Right lobe of liver (tissue), 4 donors: ENCODE data around the gene SCN2A.

ENCODE experiments used
- POLR2A ChIP-seq: fragments of 450-650 bp; IDR thresholded peaks from one replicate; pipeline ENCODE4 v1.6.1; 2017; ENCODE audit warnings: antibody characterized with exemption, mild to moderate bottlenecking
- TF ChIP-seq, protein P1 (sequence below), 4 donors: fragments of 200-600 bp in 3 of 4; fragments of 450-650 bp in 1 of 4; IDR thresholded peaks; one replicate each; pipeline versions ENCODE4 v1.5.1 to v1.8.0; 2016 to 2022; ENCODE audit warnings: antibody characterized with exemption in 4 of 4, mild to moderate bottlenecking in 2 of 4
- donor health status: DM: no; HTN: no; CAD: no.
- donor health status: DM: no; HTN: no; CAD: no.
- donor health status: DM: no; HTN: yes; CAD: no.

DNA sequence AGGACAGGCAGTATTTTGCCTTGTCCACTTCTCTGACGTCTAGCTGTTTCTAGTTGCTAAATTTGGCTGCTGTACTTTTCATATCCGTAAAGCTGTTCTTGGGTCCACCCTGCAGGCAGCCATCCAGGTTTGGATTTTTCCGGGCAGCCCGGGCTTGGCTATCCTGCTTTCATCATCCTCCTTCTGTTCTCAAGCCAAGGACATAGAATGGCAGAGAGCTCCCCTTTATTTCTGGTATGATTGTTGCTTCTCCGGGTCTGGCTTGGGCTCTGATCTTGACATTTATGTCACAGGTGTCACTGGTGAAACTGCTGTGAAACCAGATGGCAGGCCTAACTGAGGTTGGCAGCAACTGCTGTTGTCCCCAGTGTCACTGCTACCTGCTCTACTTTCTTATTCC, 35.5 kb downstream of the SCN2A start:
- TF ChIP-seq, protein P1, sequence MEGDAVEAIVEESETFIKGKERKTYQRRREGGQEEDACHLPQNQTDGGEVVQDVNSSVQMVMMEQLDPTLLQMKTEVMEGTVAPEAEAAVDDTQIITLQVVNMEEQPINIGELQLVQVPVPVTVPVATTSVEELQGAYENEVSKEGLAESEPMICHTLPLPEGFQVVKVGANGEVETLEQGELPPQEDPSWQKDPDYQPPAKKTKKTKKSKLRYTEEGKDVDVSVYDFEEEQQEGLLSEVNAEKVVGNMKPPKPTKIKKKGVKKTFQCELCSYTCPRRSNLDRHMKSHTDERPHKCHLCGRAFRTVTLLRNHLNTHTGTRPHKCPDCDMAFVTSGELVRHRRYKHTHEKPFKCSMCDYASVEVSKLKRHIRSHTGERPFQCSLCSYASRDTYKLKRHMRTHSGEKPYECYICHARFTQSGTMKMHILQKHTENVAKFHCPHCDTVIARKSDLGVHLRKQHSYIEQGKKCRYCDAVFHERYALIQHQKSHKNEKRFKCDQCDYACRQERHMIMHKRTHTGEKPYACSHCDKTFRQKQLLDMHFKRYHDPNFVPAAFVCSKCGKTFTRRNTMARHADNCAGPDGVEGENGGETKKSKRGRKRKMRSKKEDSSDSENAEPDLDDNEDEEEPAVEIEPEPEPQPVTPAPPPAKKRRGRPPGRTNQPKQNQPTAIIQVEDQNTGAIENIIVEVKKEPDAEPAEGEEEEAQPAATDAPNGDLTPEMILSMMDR (IDR thresholded peaks at IDR 0.05) = no peak
- no peak for TF ChIP-seq POLR2A
